Measurements from ENCODE around the gene HSPB7. TPM values are rescaled to one million over a fixed set of nuclear protein-coding genes. Genes with fewer than 3 reads are reported as not detected.

HSPB7 gene
- total and polyA plus RNA-seq, 2 donors (not counting 3 experiments of a cell fraction or from before 2014, with no cell fraction given), result not detected

GRCh38 chr1:16022393-16022792 lies 4.5 kb upstream of the HSPB7 start:
- CTCF ChIA-PET, result no interaction called here

GRCh38 chr1:16021681-16022080 lies 3.8 kb upstream of the HSPB7 start, which contains the start of gene CLCNKA:
Gene CLCNKA (plus strand): TSS chr1:16022036. CDS start chr1:16022620, 584 bp downstream.
- Histone ChIP-seq H3K79me2 (ENCODE audit: control insufficient read depth, insufficient read depth, low read length) (no peaks in the 10 kb centered on the region), H3K4me2 (ENCODE audit: insufficient read depth, low read length) (no peak within 1 kb of the TSS), H2AFZ (ENCODE audit: low read depth, low read length) (no peak within 1 kb of the TSS), H3K9me1 (replicated peaks; ENCODE audit: control insufficient read depth, extremely low read depth, insufficient read depth, low read length) (no peaks in the 10 kb centered on the region), H3K9ac (replicated peaks; ENCODE audit: extremely low read depth, insufficient read depth, low read length) (no peak within 1 kb of the TSS), H3K4me1 (ENCODE audit: control insufficient read depth, extremely low read depth, insufficient read depth, low read length) (no peaks in the 10 kb centered on the region), H3K27ac (ENCODE audit: insufficient read depth, low read depth, low read length) (no peak within 1 kb of the TSS), H3K27me3 (ENCODE audit: control insufficient read depth in 2 of 2, insufficient read depth in 2 of 2, low read length in 2 of 2) (no peaks in the 10 kb centered on the region), H3K9me3 (replicated peaks; ENCODE audit: control insufficient read depth, insufficient read depth, low read length) (no peaks in the 10 kb centered on the region), H3K36me3 (ENCODE audit: control insufficient read depth in 2 of 2, extremely low read depth in 1 of 2, insufficient read depth in 2 of 2, low read length in 2 of 2) (no peaks in the 10 kb centered on the region), H4K20me1 (replicated peaks; ENCODE audit: control insufficient read depth, extremely low read depth, insufficient read depth, low read length) (no peaks in the 10 kb centered on the region), H3K4me3 (replicated peaks in 1 of 3; ENCODE audit: insufficient read depth in 1 of 3, low read depth in 1 of 3, low read length in 3 of 3) (no peak within 1 kb of the TSS)
- no TSS peak for BruUV-seq (replicated peaks)
- DNase-seq (ENCODE audit: low read depth, low spot score), result no peak
- ChIA-PET POLR2A (no interaction called here), CTCF (no interaction called here)
- no peak for FAIRE-seq
- TF ChIP-seq MAX (IDR thresholded peaks at IDR 0.05; ENCODE audit: insufficient read depth, insufficient read length) (no peak), GATA2 (IDR thresholded peaks at IDR 0.05; ENCODE audit: insufficient read depth, insufficient read length, low read depth, low read length) (no peak), CTCF (IDR thresholded peaks at IDR 0.05; ENCODE audit: extremely low read depth in 1 of 2, insufficient read depth in 1 of 2, low read depth in 1 of 2, low read length in 2 of 2) (no peak), JUN (IDR thresholded peaks at IDR 0.05; ENCODE audit: borderline replicate concordance, insufficient read depth, insufficient read length, low read depth) (no peak), POLR2A (IDR thresholded peaks at IDR 0.05; ENCODE audit: low read depth, low read length) (no peak), FOS (IDR thresholded peaks at IDR 0.05; ENCODE audit: borderline replicate concordance, insufficient read depth, low read length) (no peak), MYC (IDR thresholded peaks at IDR 0.05; ENCODE audit: low read depth, low read length) (no peak), POLR2AphosphoS5 (IDR thresholded peaks at IDR 0.05; ENCODE audit: insufficient read depth, low read depth, low read length) (no peak), EZH2 (IDR thresholded peaks at IDR 0.05; ENCODE audit: borderline replicate concordance, low read depth, low read length, severe bottlenecking) (no peak)
- dilution Hi-C loops (cut with MboI; ENCODE audit: extremely low pct_ligation_motif_present, low sequenced_read_pairs) (no loop called here), intact Hi-C loops (cut with micrococcal nuclease) (no loop called here)

More at GRCh38 chr1:16022393-16022792, 4.5 kb upstream of the HSPB7 start:
- H2AFZ ChIP-seq (ENCODE audit: low read depth, low read length), result no peak overlapping the region
- BruUV-seq (replicated peaks), result no TSS peak
- H3K27me3 ChIP-seq (ENCODE audit: control insufficient read depth in 2 of 2, insufficient read depth in 2 of 2, low read length in 2 of 2), result no peaks in the 10 kb centered on the region
- dilution Hi-C loops (cut with MboI; ENCODE audit: extremely low pct_ligation_motif_present, low sequenced_read_pairs) (no loop called here), intact Hi-C loops (cut with micrococcal nuclease) (no loop called here)
- H4K20me1 ChIP-seq (replicated peaks; ENCODE audit: control insufficient read depth, extremely low read depth, insufficient read depth, low read length), result no peaks in the 10 kb centered on the region
- no peaks in the 10 kb centered on the region for H3K9me1 ChIP-seq (replicated peaks; ENCODE audit: control insufficient read depth, extremely low read depth, insufficient read depth, low read length)
- no peak overlapping the region for H3K4me2 ChIP-seq (ENCODE audit: insufficient read depth, low read length)
- H3K9ac ChIP-seq (replicated peaks; ENCODE audit: extremely low read depth, insufficient read depth, low read length), result no peak overlapping the region
- TF ChIP-seq POLR2A (IDR thresholded peaks at IDR 0.05; ENCODE audit: low read depth, low read length) (no peak), JUN (IDR thresholded peaks at IDR 0.05; ENCODE audit: borderline replicate concordance, insufficient read depth, insufficient read length, low read depth) (no peak), FOS (IDR thresholded peaks at IDR 0.05; ENCODE audit: borderline replicate concordance, insufficient read depth, low read length) (no peak), CTCF (IDR thresholded peaks at IDR 0.05; ENCODE audit: extremely low read depth in 1 of 2, insufficient read depth in 1 of 2, low read depth in 1 of 2, low read length in 2 of 2) (no peak)
- FAIRE-seq, result no peak
- DNase-seq (ENCODE audit: low read depth, low spot score), result no peak
- no peak overlapping the region for H3K4me3 ChIP-seq (replicated peaks in 1 of 3; ENCODE audit: insufficient read depth in 1 of 3, low read depth in 1 of 3, low read length in 3 of 3)
- no peaks in the 10 kb centered on the region for H3K79me2 ChIP-seq (ENCODE audit: control insufficient read depth, insufficient read depth, low read length)
- POLR2A ChIA-PET, result no interaction called here
- no peak overlapping the region for H3K27ac ChIP-seq (ENCODE audit: insufficient read depth, low read depth, low read length)
- no peaks in the 10 kb centered on the region for H3K36me3 ChIP-seq (ENCODE audit: control insufficient read depth in 2 of 2, extremely low read depth in 1 of 2, insufficient read depth in 2 of 2, low read length in 2 of 2)
- no peaks in the 10 kb centered on the region for H3K4me1 ChIP-seq (ENCODE audit: control insufficient read depth, extremely low read depth, insufficient read depth, low read length)
- H3K9me3 ChIP-seq (replicated peaks; ENCODE audit: control insufficient read depth, insufficient read depth, low read length), result no peaks in the 10 kb centered on the region

All from endothelial cell of umbilical vein (primary cell).